Measurements from ENCODE around the gene RGL4. TPM values are rescaled to one million over a fixed set of nuclear protein-coding genes. Genes with fewer than 3 reads are reported as not detected.

The RGL4 gene
- total RNA-seq, 1 experiment from 2014 or later = not detected

DNA sequence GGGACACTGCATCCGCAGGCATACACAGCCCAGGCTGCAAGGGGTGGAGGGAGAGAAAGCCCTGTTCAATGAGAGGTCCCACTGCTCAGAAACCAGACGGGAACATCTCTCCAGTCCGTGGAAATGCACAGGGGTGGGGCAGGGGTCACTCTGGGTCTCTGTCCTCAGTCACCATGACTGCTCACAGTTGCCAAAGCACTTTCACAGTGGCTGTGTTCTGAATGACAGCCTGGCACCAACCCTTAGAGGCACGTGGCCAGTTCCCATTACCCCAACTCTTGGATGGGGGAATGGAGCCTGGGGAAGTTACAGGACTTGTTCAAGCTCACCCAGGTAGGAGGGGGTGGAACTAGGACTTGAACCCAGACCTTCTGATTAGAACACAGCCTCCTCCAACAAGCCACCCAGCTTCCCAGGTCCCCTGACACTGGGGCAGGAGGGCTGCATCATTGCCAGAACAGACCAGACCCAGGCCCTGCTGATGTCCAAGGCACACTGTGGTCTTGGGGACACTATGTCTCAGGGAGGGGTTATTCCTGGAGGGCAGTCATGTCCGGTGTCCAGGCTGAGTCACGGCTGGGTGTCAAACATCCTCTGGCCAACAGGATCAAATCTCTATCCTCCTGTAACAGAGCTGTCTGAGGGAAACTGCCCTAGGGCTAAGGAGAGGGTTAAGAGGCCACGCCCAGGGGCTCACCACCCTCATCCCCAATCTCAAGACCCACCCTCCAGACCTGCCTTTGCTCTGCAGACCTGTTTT is 51.9 kb downstream of the RGL4 start:
- no peak for DNase-seq (ENCODE audit: low read depth)

GRCh38 chr22:23743303-23743705 is 52.5 kb downstream of the RGL4 start:
- DNase-seq (ENCODE audit: low read depth) = no peak

DNA sequence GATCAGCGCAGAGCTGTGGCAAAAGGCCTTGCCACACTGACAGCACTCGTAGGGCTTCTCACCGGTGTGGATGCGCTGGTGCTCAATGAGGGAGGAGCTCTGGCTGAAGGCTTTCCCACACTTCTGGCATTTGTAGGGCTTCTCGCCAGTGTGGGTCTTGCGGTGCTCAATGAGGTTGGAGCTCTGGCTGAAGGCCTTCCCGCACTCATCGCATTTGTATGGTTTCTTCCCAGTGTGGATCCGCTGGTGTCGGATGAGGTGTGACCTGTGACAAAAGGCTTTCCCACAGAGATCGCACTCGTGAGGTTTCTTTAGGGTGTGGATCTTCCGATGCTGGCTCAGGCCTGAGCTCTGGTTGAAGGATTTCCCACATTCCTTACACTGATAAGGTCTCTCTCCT is 53.2 kb downstream of the RGL4 start:
- DNase-seq (ENCODE audit: low read depth) = no peak

DNA sequence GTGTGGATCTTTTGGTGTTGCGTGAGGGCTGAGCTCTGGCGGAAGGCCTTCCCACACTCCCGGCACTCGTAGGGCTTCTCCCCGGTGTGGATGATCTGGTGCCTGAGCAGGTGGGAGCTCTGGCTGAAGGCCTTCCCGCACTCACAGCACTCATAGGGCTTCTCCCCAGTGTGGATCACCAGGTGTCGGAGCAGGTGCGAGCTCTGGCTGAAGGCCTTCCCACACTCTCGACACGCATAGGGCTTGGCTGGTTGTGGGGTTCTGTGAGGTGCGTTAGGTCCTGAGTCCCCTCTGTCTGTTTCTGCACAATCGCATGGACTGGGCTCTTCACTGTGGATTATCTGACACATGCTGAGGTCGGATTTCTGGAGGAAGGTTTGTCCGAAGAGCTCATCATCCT is 53.7 kb downstream of the RGL4 start:
- DNase-seq (ENCODE audit: low read depth) = no peak

GRCh38 chr22:23745791-23746190 is 55.0 kb downstream of the RGL4 start:
- DNase-seq (ENCODE audit: low read depth) = no peak

Other genes starting within 250 kb of the RGL4 start
- gene IGLL1, start 110.7 kb upstream of the RGL4 start, total RNA-seq (2014; rRNA removed; shearing (Covaris generic)) = not detected in 2 replicates
- gene DRICH1, start 58.7 kb upstream of the RGL4 start, total RNA-seq (2014; rRNA removed; shearing (Covaris generic)) = not detected in 2 replicates
- 2.1 and 3.1 TPM in 2 replicates for gene ZNF70, start 60.1 kb downstream of the RGL4 start, total RNA-seq (2014; rRNA removed; shearing (Covaris generic))
- gene VPREB3, start 63.4 kb downstream of the RGL4 start, total RNA-seq (2014; rRNA removed; shearing (Covaris generic)) = not detected in 2 replicates
- not detected in 2 replicates for gene C22orf15, start 72.0 kb downstream of the RGL4 start, total RNA-seq (2014; rRNA removed; shearing (Covaris generic))
- gene CHCHD10, start 77.0 kb downstream of the RGL4 start, total RNA-seq (2014; rRNA removed; shearing (Covaris generic)) = 3.5 and 31.6 TPM in 2 replicates
- gene MMP11, start 81.8 kb downstream of the RGL4 start, total RNA-seq (2014; rRNA removed; shearing (Covaris generic)) = 0.34 and 4.2 TPM in 2 replicates
- gene SMARCB1, start 96.0 kb downstream of the RGL4 start, total RNA-seq (2014; rRNA removed; shearing (Covaris generic)) = 125 and 144 TPM in 2 replicates
- 0.24 and 0.57 TPM in 2 replicates for gene DERL3, start 148.0 kb downstream of the RGL4 start, total RNA-seq (2014; rRNA removed; shearing (Covaris generic))
- gene SLC2A11, start 166.9 kb downstream of the RGL4 start, total RNA-seq (2014; rRNA removed; shearing (Covaris generic)) = 6.0 and 7.4 TPM in 2 replicates
- gene MIF, start 203.4 kb downstream of the RGL4 start, total RNA-seq (2014; rRNA removed; shearing (Covaris generic)) = 224 and 296 TPM in 2 replicates

All from Daoy (cell line).